Upper lobe of left lung (tissue), 6 donors: Measurements from ENCODE around the gene HOXB7. TPM values are rescaled to one million over a fixed set of nuclear protein-coding genes. Genes with fewer than 3 reads are reported as not detected.

Experiments used
- ATAC-seq, 2 donors: fragments of 200-7000 bp; cut with Tn5 transposase; one replicate each; pipeline ENCODE4 v1.9.1; 2022; ENCODE audit warnings: mild to moderate bottlenecking in 2 of 2, moderate library complexity in 2 of 2; ENCODE audit not compliant: low FRiP score in 2 of 2
- DNase-seq, 2 donors: peaks; one replicate each; pipeline ENCODE4 v3.0.0-alpha.2; 2019 to 2020
- H3K27ac ChIP-seq, 4 donors: fragments of 200-600 bp; sonication (generic); one replicate each; pipeline ENCODE4 v1.5.1; 2016 to 2019
- H3K27me3 ChIP-seq, 4 donors: fragments of 200-600 bp; sonication (generic); one replicate each; pipeline ENCODE4 v1.5.1; 2017 to 2019
- H3K36me3 ChIP-seq, 4 donors: fragments of 200-600 bp; sonication (generic); one replicate each; pipeline ENCODE4 v1.5.1; 2016 to 2019
- H3K4me1 ChIP-seq, 4 donors: fragments of 200-600 bp; sonication (generic); one replicate each; pipeline ENCODE4 v1.5.1; 2018 to 2019
- H3K4me3 ChIP-seq, 4 donors: fragments of 200-600 bp; sonication (generic); one replicate each; pipeline ENCODE4 v1.5.1; 2017 to 2019; ENCODE audit warnings: mild to moderate bottlenecking in 2 of 4, moderate library complexity in 1 of 4
- H3K9me3 ChIP-seq, 4 donors: fragments of 200-600 bp; sonication (generic); one replicate each; pipeline ENCODE4 v1.5.1; 2018 to 2019
- CTCF ChIP-seq, 6 experiments: fragments of 450-650 bp in 4 of 6; fragments of 200-600 bp in 2 of 6; sonication (generic) in 2 of 6; IDR thresholded peaks; one replicate each; pipeline ENCODE4 v1.5.1; 2016 to 2019; ENCODE audit warnings: antibody characterized with exemption in 6 of 6
- EP300 ChIP-seq, 4 donors: sonication (generic); formaldehyde crosslinking; IDR thresholded peaks; one replicate each; pipeline ENCODE4 v1.5.1; 2017; ENCODE audit warnings: antibody characterized with exemption in 4 of 4, control low read depth in 2 of 4
- POLR2A ChIP-seq, 4 donors: fragments of 450-650 bp; IDR thresholded peaks; one replicate each; pipeline ENCODE4 v1.5.1; 2016 to 2017; ENCODE audit warnings: antibody characterized with exemption in 4 of 4, mild to moderate bottlenecking in 2 of 4
- POLR2AphosphoS5 ChIP-seq, 2 donors: sonication (generic); formaldehyde crosslinking; IDR thresholded peaks; one replicate each; pipeline ENCODE4 v1.5.1; 2017; ENCODE audit warnings: antibody characterized with exemption in 2 of 2
- WGBS, 2 donors: methylation state at CpG; one replicate each; pipeline ENCODE4 v1.1.5; 2017 to 2018; 5-methylcytosine and 5-hydroxymethylcytosine counted together
- total RNA-seq, 6 donors: library from RNA; depleted of rRNA in 4 of 6; stranded (reverse); fragments of >200 nt in 4 of 6; gene quantifications; one replicate each; pipeline versions ENCODE4 v1.1.0 to v1.2.1, GENCODE V29; 2016 to 2021
- donor health status: DM: no; HTN: no; CAD: no; lungs with moderate emphysema.
- donor health status: DM: no; HTN: yes; CAD: no; lungs with severe emphysema.

HOXB7 gene
- total RNA-seq, 6 donors from 2014 or later, result 1.1 to 3.7 (median 1.3) TPM; not detected in 1

- peak in 1 of 2 donors; percentile 86 for DNase-seq
These were observed 46.4 kb downstream of the HOXB7 start for GRCh38 chr17:48564188-48565021.

GRCh38 chr17:48563867-48564187 is 47.0 kb downstream of the HOXB7 start:
- peaks cover 0 to 21% (median 4%) of the 10 kb centered on the region in 4 donors for H3K27me3 ChIP-seq
- no peaks in the 10 kb centered on the region for H3K36me3 ChIP-seq
- ATAC-seq (no peak), DNase-seq (no peak)
- peak overlapping the region in 3 of 4 donors; percentile 17 to 30 (median 23) for H3K4me3 ChIP-seq
- TF ChIP-seq POLR2A (IDR thresholded peaks at IDR 0.05) (no peak), EP300 (IDR thresholded peaks at IDR 0.05) (no peak), CTCF (IDR thresholded peaks at IDR 0.05) (no peak), POLR2AphosphoS5 (IDR thresholded peaks at IDR 0.05) (no peak)
- 40 to 43% methylated on average over 8 to 10 of the region's 10 CpGs for WGBS, 2 donors
- H3K27ac ChIP-seq, result peak overlapping the region; percentile 56 to 83 (median 64)
- peaks cover 9 to 17% (median 13%) of the 10 kb centered on the region in 4 donors for H3K4me1 ChIP-seq
- H3K9me3 ChIP-seq, result no peaks in the 10 kb centered on the region

More at GRCh38 chr17:48564188-48565021, 46.4 kb downstream of the HOXB7 start:
- no peaks in the 10 kb centered on the region for H3K9me3 ChIP-seq
- peak in 1 of 2 donors; percentile 39 for ATAC-seq
- peak overlapping the region; percentile 6 to 30 (median 20) for H3K4me3 ChIP-seq
- no peaks in the 10 kb centered on the region for H3K36me3 ChIP-seq
- 11 to 20% methylated on average over 23 to 39 of the region's 73 CpGs for WGBS, 2 donors
- peaks cover 0 to 23% (median 4%) of the 10 kb centered on the region in 4 donors for H3K27me3 ChIP-seq
- TF ChIP-seq EP300 (IDR thresholded peaks at IDR 0.05) (no peak), POLR2A (IDR thresholded peaks at IDR 0.05) (no peak), POLR2AphosphoS5 (IDR thresholded peaks at IDR 0.05) (no peak), CTCF (IDR thresholded peaks at IDR 0.05) (no peak)
- peaks cover 9 to 17% (median 13%) of the 10 kb centered on the region in 4 donors for H3K4me1 ChIP-seq
- H3K27ac ChIP-seq, result peak overlapping the region; percentile 56 to 83 (median 64)

- Histone ChIP-seq H3K4me3 (peak overlapping the region in 2 of 4 donors; percentile 23 to 30), H3K27me3 (peaks cover 0 to 17% (median 4%) of the 10 kb centered on the region in 4 donors), H3K27ac (peak overlapping the region; percentile 56 to 83 (median 64)), H3K36me3 (no peaks in the 10 kb centered on the region), H3K9me3 (no peaks in the 10 kb centered on the region), H3K4me1 (peaks cover 9 to 17% (median 13%) of the 10 kb centered on the region in 4 donors)
- DNase-seq (no peak), ATAC-seq (no peak)
- TF ChIP-seq POLR2AphosphoS5 (IDR thresholded peaks at IDR 0.05), result no peak
- TF ChIP-seq EP300 (IDR thresholded peaks at IDR 0.05), result no peak
- TF ChIP-seq POLR2A (IDR thresholded peaks at IDR 0.05), result no peak
- TF ChIP-seq CTCF (IDR thresholded peaks at IDR 0.05), result no peak
- 63 to 74% methylated on average over 5 to 6 of the region's 6 CpGs for WGBS, 2 donors
These were observed 47.4 kb downstream of the HOXB7 start for GRCh38 chr17:48563385-48563838.

GRCh38 chr17:48562934-48563333 is 47.9 kb downstream of the HOXB7 start:
- Histone ChIP-seq H3K9me3 (no peaks in the 10 kb centered on the region), H3K4me3 (no peak overlapping the region), H3K27ac (peak overlapping the region in 3 of 4 donors; percentile 22 to 83 (median 69)), H3K4me1 (peaks cover 9 to 15% (median 12%) of the 10 kb centered on the region in 4 donors), H3K27me3 (peaks cover 0 to 15% (median 4%) of the 10 kb centered on the region in 4 donors), H3K36me3 (no peaks in the 10 kb centered on the region)
- ATAC-seq, result no peak
- no peak for DNase-seq
- TF ChIP-seq POLR2A (IDR thresholded peaks at IDR 0.05), result no peak
- no peak for TF ChIP-seq POLR2AphosphoS5 (IDR thresholded peaks at IDR 0.05)
- TF ChIP-seq CTCF (IDR thresholded peaks at IDR 0.05), result no peak
- TF ChIP-seq EP300 (IDR thresholded peaks at IDR 0.05), result no peak
- 42 to 47% methylated on average over 5 of the region's 5 CpGs for WGBS, 2 donors
